CD4-positive, alpha-beta T cell treated with Interleukin-17A for 1 hour (primary cell): Measurements from ENCODE around the gene TBCA.

Source experiments
- DNase-seq: peaks from one replicate; pipeline ENCODE4 v3.0.0-alpha.2; 2020

The TBCA gene, protein sequence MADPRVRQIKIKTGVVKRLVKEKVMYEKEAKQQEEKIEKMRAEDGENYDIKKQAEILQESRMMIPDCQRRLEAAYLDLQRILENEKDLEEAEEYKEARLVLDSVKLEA

DNA sequence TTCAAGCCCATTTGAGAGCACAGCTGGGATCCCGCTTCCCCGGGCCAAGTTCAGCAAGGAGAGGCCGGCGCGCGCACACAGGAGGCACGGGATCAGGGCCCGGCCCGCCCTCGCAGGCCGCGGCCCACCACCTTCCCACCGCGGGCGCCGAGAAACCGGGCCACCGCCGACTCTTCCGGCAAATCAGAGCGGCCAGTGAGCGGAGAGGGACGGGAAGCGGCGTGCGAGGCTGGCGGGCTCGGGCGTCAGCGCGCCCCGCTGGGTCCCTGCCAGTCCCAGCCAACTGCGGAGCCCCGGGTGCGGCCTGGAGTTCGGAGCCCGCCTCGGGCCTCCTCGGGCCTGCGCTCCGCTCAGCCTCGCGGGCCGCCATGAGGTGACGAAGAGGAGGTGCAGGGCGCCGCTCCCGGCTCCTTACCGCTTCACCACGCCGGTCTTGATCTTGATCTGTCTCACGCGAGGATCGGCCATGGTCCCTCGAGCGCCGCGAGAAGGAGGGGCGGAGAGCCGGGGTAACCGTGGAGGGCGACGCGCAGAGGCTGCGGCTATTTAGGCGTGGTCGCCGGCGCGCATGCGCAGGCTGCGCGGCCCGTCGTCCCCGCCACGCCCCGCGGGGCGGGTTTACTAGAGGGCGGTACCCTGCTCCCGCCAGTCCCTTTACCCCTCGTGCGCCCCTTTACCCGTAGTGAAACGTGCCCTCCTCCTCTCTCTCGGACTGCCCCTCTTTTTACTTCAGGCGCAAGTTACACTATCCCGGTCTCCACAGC, at the start of gene TBCA:
TBCA (minus strand) TSS at position 550 of the 764 bp plus-strand sequence; CDS start at position 468, 82 bp downstream.
- peak; percentile 93 for DNase-seq

DNA sequence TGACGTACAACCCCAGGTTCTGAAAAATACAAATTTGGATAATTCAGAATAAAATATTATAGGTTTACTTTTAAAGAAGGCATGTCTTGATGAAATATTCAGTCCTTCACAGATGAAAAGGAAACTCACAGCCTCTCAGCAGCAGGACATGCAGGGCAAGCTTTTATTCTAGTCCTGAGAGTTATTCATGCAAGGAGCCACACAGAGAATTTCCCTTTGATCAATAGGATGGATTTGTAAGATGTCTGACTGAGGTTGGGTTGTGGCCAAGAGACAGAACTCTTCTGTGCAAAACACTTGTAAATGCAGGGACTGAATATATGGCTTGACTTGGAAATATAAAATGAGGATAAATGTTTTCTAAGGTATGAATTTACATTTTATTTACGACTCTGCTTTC, 48.8 kb upstream of the TBCA start:
- no peak for DNase-seq

DNA sequence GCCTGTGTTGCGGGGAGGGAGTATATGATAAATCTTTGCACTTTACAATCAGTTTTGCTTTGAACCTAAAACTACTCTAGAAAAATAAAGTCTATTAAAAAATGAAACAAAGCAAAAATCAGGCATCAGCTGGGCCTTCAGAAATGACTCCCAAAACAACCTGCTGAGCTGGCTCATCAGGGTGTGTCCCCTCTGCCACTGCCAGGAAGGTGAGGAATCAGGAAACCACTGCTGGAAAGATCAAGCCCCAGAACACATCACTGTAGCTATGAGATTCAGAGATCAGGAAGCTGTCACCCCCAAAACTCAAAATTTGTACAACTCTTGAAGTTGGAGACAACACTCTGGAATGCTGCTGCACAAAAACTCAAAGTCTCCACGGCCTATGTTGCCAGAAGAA, 40.5 kb upstream of the TBCA start:
- DNase-seq: no peak

DNA sequence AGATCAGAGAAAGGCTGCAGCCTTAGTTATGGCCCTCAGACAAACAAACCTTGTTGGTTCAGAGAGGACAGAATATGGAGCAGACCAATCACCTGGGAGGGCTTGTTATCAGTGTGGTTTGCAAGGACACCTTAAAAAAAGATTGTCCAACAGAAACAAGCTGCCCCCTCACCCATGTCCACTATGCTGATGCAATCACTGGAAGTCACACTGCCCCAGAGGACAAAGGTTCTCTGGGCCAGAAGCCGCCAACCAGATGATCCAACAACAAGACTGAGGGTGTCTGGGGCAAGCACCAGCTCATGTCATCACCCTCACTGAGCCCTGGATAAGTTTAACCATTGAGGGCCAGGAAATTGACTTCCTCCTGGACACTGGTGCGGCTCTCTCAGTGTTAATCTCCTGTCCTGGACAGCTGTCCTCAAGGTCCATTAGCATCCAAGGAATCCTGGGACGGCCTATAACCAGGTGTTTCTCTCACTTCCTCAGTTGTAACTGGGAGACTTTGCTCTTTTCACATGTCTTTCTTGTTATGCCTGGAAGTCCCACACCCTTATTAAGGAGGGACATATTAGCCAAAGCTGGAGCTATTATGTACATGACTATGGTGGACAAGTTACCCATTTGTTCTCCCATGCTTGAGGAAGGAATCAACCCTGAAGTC, 36.9 kb upstream of the TBCA start:
- no peak for DNase-seq

DNA sequence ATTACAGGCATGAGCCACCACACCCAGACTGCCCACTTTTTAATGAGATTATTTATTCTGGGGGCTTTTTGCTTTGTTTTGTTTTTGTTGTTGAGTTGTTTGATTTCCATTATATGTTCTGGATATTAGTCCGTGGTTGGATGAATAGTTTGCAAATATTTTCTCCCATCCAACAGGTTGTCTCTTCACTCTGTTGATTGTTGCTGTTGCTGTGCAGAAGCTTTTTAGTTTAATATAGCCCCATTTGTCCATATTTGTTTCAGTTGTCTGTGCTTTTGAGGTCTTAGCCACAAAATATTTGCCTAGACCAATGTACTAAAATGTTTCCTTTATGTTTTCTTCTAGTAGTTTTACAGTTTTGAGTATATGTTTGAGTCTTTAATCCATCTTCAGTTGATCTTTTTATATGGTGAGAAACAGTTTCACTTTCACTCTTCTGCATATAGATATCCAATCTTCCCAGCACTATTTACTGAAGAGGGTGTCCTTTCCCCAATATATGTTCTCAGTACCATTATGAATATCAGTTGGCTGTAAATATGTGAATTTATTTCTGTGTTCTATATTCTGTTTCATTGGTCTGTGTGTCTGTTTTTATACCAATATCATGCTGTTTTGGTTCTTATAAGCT, 30.2 kb upstream of the TBCA start:
- DNase-seq: peak; percentile 3

DNA sequence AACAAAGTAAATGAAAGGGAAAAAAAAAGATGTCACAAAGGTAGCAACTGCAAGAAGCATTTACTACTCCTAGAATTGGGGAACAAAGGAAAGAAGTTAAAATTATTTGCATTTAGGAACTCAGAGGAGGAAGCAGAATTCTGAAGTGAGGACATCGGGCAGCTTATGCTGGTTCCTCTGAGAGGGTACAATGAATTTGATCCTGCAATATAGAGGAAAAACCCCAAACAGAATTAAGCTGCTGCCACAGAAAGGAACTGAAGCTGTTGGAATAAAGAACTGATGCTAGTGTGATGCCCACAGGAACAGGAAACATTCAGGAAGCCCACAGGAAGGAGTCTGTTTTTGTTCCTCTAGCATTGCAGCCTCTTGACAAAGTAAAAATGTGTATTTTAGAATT, 22.3 kb upstream of the TBCA start:
- DNase-seq: no peak

DNA sequence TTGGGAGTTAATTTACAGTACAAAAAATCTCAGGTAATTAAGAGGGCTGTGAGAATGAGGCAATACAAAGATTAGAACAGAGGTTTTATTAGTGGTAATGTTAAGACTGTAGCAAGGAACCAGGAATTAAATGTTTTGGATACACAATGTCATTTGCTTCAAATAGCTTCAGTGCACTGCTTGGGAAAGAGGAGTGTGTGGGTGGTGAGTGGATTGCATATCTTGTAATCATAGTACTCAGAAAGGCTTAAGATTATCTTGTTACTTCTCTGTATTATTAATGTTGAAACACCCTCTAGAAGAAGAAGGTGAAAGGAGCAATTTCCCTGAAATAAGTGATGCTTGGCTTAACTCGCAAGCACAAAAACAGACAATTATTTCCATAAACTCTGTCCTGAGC, 21.0 kb upstream of the TBCA start:
- no peak for DNase-seq

DNA sequence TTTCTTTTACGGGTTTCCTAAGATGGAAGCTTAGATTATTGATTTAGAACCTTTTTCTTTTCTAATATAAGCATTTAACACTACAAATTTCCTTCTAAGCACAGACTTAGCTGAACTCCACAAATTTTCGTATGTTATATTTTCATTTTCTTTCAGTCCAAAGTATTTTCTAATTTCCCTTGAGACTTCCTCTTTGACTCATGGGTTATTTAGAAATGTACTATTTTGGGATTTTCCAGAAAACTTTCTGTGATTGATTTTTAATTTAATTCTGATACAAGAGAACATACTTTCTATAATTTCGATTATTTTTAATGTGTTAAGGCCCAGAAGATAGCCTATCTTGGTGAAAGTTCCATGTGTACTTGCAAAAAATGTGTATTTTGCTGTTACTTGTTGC, 19.7 kb upstream of the TBCA start:
- no peak for DNase-seq

DNA sequence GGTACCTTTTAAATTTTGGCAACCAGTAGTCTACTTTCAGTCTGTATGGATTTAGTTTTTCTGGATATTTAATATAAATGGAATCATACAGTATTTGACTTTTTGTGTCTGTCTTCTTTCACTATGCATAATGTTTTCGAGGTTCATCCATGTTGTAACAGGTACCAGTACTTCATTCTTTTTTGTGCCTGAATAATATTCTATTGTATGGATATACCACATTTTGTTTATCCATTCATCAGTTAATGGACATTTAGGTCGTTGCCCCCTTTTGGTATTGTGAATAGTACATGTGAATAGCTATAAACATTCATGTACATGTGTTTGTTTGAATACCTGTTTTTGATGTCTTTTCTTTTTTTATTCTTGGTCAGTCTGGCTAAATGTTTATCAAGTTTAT, 19.1 kb upstream of the TBCA start:
- DNase-seq: no peak

DNA sequence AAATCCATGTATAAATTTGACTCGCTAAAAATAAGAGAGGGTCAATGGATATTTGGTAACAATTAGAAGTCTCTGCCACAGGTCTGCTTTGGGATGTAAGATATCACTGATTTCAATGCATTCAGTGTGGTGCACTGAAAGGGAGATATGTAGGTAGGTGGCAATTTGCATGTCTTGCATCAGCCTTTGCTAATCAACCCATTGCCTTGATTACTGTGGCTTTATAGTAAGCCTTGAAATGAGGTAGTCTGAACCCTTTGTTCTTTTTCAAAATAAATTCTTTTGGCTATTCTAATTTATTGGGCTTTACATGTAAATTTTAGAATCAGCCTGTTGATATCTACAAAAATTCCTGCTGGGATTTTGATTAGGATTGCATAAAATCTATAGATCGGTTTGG, 15.8 kb upstream of the TBCA start:
- no peak for DNase-seq

DNA sequence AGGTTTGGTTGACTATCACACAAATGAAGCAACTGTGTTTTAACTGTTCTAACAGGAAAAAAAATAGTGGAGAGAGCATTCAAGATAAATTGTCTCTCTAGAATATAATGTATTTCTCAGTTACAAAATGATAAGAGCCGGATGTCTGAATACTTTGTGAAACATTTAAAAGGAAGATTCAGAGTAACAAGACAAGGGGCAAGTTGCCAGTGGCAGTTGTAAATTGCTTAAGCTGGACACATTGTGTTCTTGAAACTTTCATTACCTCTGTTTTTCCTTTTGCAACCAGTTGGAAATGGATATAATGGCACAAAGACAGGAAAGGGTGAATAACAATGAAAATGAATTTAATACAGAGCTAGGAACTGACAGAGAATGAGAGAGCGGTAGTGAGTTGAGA, 15.2 kb upstream of the TBCA start:
- DNase-seq: no peak

DNA sequence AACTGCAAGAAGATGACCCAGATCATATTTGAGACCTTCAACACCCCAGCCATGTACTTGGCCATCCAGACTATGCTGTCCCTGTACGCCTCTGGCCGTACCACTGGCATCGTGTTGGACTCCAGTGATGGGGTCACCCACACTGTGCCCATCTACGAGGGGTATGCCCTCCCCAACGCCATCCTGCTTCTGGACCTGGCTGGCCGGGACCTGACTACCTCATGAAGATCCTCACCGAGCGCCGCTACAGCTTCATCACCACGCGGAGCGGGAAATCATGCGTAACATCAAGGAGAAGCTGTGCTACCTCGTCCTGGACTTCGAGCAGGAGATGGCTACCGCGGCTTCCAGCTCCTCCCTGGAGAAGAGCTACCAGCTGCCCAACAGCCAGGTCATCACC, 9.1 kb upstream of the TBCA start:
- DNase-seq: no peak

DNA sequence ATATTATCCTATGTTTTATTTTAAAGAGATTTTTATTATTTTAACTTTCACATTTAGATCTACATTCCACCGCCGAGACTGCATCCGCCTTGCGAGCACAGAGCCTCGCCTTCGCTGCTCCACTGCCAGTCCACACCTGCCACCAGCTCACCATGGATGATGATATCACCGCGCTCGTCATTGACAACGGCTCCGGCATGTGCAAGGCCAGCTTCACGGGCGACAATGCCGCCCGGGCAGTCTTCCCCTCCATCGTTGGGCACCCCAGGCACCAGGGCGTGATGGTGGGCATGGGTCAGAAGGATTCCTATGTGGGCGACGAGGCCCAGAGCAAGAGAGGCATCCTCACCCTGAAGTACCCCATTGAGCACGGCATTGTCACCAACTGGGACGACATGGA, 8.6 kb upstream of the TBCA start:
- no peak for DNase-seq

DNA sequence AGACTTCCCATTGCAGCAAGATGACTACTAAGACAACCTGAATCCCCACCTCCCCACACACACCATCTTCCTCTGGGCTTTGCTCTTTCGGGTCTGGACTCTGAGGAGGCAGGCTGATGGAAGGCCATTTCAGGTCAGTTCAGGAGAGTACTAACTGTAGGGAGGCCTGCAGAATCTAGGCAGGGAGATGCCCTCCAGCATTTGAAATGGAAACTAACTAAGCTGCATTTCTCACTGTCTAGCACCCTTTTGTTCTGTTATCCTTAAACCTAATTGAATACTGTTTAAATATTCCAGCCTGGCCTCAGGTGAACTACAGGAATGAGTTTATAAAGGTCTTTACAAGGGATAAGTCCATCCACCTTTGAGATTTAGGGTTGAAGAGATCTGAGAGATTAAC, 4.9 kb upstream of the TBCA start:
- DNase-seq: no peak

DNA sequence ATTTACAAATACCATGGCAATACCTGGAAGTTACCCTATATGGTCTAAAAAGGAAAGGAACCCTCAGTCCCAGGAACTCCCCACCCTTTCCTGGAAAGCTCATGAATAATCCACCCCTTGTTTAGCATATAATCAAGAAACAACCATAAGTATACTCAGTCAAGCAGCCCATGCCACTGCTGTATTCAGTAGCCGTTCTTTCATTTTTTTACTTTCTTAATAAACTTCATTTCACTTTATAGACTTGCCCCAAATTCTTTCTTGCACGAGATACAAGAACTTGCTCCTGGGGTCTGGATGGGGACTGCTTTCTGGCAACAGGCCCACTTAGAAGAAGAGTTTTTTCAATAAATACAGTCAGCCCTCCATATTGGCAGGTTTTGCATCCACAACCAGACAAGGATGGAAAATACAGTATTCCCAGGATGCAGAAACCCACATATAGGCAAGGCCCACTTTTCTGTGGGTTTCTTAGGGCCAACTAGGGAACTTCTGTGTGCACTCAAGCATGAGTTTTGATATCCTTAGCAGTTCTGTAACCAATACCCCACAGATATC, 2.8 kb upstream of the TBCA start:
- DNase-seq: no peak

DNA sequence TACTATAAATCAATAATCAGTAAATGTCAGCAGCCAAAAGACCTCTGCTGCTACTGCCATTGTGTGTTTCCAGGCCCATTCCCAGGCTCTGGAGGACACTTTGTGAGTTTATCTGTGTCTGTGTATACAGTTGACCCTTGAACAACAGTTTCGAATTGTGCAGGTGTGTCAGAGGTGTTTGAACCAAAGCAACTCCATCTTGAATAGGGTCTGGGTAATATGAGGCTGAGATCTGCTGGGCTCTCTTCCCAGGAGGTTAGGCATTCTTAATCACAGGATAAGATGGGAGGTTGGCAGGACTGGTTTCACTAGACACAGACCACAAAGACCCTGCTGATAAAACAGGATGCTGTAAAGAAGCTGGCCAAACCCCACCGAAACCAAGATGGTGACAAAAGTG, 2.3 kb upstream of the TBCA start:
- DNase-seq: no peak

DNA sequence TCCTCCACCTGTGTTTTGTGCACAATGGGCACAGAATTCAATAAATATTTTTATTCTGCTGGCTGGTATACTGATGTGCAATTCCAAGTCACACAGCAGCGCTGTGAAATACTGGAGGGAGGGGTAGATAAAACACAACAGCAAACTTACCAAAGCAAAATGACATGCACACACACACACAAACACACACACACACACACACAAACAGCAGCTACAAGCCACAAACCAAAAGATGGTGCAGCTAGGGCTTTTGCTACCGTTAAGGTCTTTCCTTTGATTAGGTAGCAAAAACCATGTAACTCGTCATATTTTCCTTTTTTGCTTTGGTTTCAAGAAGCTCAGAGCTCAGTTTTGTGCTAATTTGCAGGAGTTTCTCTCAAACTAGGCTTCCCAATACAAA, 1.8 kb upstream of the TBCA start:
- no peak for DNase-seq

DNA sequence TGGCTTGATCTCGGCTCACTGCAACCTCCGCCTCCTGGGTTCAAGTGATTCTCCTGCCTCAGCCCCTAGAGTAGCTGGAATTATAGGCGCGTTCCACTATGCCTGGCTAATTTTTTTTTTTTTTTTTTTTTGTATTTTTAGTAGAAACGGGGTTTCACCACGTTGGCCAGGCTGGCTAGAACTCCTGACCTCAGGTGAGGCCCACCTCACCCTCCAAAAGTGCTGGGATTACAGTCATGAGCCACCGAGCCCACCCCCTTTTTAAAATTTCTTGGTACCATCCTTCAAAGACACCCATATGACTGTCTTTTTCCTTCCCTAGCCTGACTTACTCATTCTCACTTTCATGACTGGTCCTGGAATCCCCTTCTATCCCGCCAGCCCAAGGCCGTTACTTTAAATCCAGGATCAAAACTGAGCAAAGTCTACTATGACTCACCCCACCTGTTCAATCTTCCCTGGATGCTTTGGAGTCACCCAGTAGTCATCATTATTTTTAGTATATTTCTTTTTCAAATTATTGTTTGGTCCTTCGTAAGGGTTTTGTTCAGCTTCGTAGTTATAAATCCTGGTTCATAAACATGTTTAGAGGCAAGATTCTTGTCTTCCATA, 1.2 kb upstream of the TBCA start:
- no peak for DNase-seq

DNA sequence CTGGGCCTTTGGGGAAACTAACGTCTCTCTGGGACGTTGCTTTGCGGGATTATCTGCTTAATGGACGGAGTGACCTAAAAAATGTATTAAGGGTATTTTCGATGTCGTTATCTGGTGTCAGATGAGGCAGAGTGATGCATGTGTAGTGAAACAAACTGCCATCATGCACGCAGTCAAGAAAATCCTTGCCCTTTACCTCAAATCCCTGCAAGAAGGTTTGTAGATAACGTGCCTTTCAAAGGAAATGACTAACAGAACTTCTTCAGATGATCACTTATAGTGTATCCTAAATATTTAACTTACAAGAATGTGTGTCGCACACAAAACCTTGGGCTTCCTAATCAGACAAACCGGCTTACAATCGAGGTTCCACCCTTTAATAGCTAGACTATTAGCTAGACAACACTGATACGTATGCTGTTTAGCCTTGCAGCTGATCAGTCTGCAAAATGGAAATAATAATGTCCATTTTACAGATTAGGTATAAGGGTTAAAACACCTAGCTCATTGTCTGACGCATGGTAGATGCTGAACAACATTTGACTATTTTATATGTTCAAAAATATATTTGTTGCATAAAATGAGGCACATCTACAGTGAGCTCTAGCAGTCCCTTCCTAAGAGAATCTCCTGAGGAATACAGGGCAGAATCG, 541 bp upstream of the TBCA start:
- no peak for DNase-seq

DNA sequence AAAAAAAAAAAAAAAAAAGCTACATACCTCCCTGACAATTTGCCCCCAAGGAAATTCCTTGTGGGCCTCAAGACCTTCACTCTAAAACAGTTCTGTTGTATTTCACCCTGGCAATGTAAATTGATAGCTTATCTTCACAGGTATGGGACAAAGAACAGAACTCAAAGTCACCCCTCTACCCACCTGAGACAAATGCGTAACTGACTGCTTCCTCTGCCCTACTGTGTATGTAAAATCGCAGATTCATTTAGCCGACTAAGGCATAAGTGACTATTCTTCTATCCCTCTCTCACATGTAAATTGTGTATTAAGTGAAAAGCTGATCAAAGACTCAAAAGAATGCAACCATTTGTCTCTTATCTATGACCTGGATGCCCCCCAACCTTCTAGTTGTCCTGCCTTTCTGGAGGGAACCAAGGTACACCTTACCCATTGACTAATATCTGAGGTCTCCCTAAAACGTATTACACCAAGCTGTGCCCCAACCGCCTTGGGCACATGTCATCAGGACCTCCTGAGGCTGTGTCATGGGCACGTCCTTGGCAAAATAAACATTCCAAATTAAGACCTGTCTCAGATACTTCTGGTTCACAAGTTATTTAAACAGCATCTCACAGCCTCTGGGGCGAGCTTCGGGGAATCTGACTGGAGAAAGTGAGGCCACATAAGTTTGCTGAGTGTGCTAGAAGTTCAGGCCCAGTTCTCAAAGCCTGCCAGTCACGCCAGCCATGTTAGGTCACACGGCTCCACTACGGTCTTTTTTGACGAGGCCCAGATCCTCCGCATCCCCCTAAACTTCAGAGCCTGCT, 954 bp downstream of the TBCA start:
- no peak for DNase-seq

DNA sequence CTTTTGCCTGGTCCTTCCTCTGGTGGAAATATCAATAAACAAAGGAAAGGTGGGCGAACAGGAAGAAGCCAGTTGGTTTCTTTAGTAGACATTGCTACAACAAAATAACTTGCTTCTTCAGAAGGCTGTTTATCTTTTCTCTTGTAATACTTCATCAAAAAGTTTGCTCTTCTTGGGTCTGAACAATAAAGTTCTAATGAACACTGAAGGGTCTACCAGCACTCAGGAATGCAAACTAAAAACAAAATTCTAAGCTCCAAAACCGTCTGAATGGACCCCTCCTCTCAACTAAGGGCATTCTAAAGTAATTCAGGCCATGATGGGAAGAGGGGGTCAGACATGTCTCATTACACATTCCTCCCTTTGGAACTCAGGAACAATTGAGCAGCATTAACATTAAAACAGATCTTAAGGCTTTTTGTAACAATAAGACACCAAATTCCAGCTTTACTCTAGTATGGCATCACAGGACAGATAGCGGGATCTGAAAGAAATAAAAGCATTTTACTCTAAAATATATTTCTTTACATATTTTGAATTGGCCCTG, 2.3 kb downstream of the TBCA start:
- no peak for DNase-seq

DNA sequence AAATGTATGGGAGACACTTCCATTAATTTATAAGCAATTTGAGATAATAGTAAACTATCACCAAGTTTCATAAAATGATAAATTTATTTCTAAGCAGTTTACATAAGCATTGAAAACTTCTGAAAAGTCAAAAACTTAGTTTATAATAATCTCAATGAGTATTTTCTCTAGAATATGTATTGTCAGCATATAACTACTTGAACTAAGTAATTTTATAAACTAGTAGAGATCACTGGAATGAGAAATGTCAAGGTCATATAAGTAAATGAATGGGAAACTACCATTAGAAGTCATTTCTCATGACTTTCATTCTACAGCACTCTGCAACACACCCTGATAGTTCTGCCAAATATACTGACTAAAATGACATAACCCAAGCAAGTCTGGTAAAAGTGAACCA, 3.4 kb downstream of the TBCA start:
- no peak for DNase-seq
